ENCODE data around the gene DIAPH2. TPM values are rescaled to one million over a fixed set of nuclear protein-coding genes. Genes with fewer than 3 reads are reported as not detected.

DIAPH2 gene
- total and polyA plus RNA-seq, 2 of the 13 experiments (the other 11 are each of a cell fraction or from before 2014, with no cell fraction given) = 2.1 to 8.5 TPM

GRCh38 chrX:96994093-96994492 is 309.5 kb downstream of the DIAPH2 start (continued):
- TF ChIP-seq ATAD3A (CRISPR knock-in tag; IDR thresholded peaks at IDR 0.05) = no peak
- no peak for TF ChIP-seq TBP (CRISPR knock-in tag; IDR thresholded peaks at IDR 0.05)
- TF ChIP-seq FLYWCH1 (CRISPR knock-in tag; IDR thresholded peaks at IDR 0.05) = no peak
- no peak for TF ChIP-seq SP5 (CRISPR knock-in tag; IDR thresholded peaks at IDR 0.05; ENCODE audit: borderline replicate concordance, low read depth)
- TF ChIP-seq ZNF350 (CRISPR knock-in tag; IDR thresholded peaks at IDR 0.05; ENCODE audit: borderline replicate concordance, low read depth) = no peak
- TF ChIP-seq FOSL1 (CRISPR knock-in tag; IDR thresholded peaks at IDR 0.05; ENCODE audit: borderline replicate concordance) = no peak
- TF ChIP-seq ZC3H13 (CRISPR knock-in tag; IDR thresholded peaks at IDR 0.05) = no peak
- TF ChIP-seq ZNF776 (CRISPR knock-in tag; IDR thresholded peaks at IDR 0.05) = no peak
- TF ChIP-seq REXO4 (CRISPR knock-in tag; IDR thresholded peaks at IDR 0.05; ENCODE audit: borderline replicate concordance) = no peak
- no peak for TF ChIP-seq ZNF335 (CRISPR knock-in tag; IDR thresholded peaks at IDR 0.05)

GRCh38 chrX:96997196-96997595 is 312.6 kb downstream of the DIAPH2 start:
- H3K9ac ChIP-seq (ENCODE audit: insufficient read depth, low read depth, low read length) = no peak overlapping the region
- CTCF ChIA-PET (ENCODE audit: low intra/inter-chr PET ratio, low total read pairs) = no interaction called here
- in situ Hi-C loops (cut with HindIII; ENCODE audit: extremely low pct_ligation_motif_present, low pct_unique_long_range_greater_than_20kb) (no loop called here), intact Hi-C loops (cut with micrococcal nuclease; ENCODE audit: unreplicated experiment) (no loop called here)
- BruUV-seq (replicated peaks) = no TSS peak
- H3K4me1 ChIP-seq (ENCODE audit: insufficient read depth, low read length) = 0 out of 2 replicates have a peak, but pooled peaks cover 12% of the 10 kb centered on the region
- DNase-seq (ENCODE audit: low spot score) = peak; percentile 11
- POLR2A ChIA-PET = no interaction called here
- no peaks in the 10 kb centered on the region for H4K20me1 ChIP-seq (ENCODE audit: insufficient read depth, low read length)
- H2AFZ ChIP-seq (ENCODE audit: low read length) = no peak overlapping the region
- no peaks in the 10 kb centered on the region for H3K79me2 ChIP-seq (ENCODE audit: insufficient read depth, low read length)
- no peaks in the 10 kb centered on the region for H3K36me3 ChIP-seq (replicated peaks in 1 of 2; ENCODE audit: control insufficient read depth in 1 of 2, insufficient read depth in 2 of 2, low read length in 2 of 2)
- H3K27ac ChIP-seq (ENCODE audit: extremely low read length, insufficient read depth, low read length) = no peak overlapping the region
- 59% methylated on average over 4 of the region's 4 CpGs for WGBS (ENCODE audit: low lambda C conversion rate)
- no peaks in the 10 kb centered on the region for H3K9me3 ChIP-seq (ENCODE audit: low read length)
- TF ChIP-seq ZXDC (CRISPR knock-in tag; IDR thresholded peaks at IDR 0.05) (no peak), GFI1 (CRISPR knock-in tag; IDR thresholded peaks at IDR 0.05; ENCODE audit: borderline replicate concordance) (no peak), HOXA7 (CRISPR knock-in tag; IDR thresholded peaks at IDR 0.05) (no peak), ZMYM3 (CRISPR knock-in tag; IDR thresholded peaks at IDR 0.05) (no peak), ZNF3 (CRISPR knock-in tag; IDR thresholded peaks at IDR 0.05) (no peak), ZNF232 (CRISPR knock-in tag; IDR thresholded peaks at IDR 0.05; ENCODE audit: borderline replicate concordance) (no peak)
- ATAC-seq = no peak
- no peaks in the 10 kb centered on the region for H3K27me3 ChIP-seq (ENCODE audit: control insufficient read depth in 1 of 2, insufficient read depth in 2 of 2, low read length in 2 of 2)
- FAIRE-seq = no peak
- no peak overlapping the region for H3K4me3 ChIP-seq (replicated peaks in 1 of 3; ENCODE audit: insufficient read depth in 1 of 3, low read depth in 2 of 3, low read length in 3 of 3)
- no peak overlapping the region for H3K4me2 ChIP-seq (ENCODE audit: low read depth, low read length)

Data from HepG2 (cell line).